ENCODE measurements around the gene KCNH5. TPM values are rescaled to one million over a fixed set of nuclear protein-coding genes. Genes with fewer than 3 reads are reported as not detected.
"Not testable (repeated sequence)": the region's sequence is repeated elsewhere in the genome, so short reads cannot be mapped to it uniquely, and the experiment has no call there.

The KCNH5 gene
- polyA plus RNA-seq, 4 donors: 0.15 to 0.29 (median 0.25) TPM

- DNase-seq (ENCODE audit: low read depth in 4 of 4, low spot score in 3 of 4): no peak
Measured at GRCh38 chr14:62896932-62897456, 148.3 kb downstream of the KCNH5 start.

DNA sequence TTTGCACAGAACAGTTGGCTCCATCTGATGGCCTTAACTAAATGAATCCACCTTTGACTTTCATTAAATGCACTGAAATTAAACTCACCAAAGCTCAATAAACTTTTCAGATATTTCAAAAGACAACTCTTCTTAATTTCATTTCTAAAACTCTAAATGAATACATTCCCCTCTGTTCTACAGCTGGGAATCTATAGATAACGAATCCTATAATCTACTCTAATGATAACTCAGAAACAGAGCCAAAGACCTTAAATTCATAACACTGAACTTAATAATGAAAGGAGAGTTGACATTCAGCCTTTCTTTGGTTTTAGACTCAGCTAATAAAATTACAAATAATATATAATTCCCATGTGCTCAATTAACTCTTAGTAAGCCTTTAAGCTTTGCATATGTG lies 150.5 kb downstream of the KCNH5 start:
- DNase-seq (ENCODE audit: low read depth in 4 of 4, low spot score in 3 of 4): no peak

GRCh38 chr14:62889364-62889763 lies 155.9 kb downstream of the KCNH5 start:
- DNase-seq (ENCODE audit: low read depth in 4 of 4, low spot score in 3 of 4): no peak

GRCh38 chr14:62886461-62886860 lies 158.8 kb downstream of the KCNH5 start:
- DNase-seq (ENCODE audit: low read depth in 4 of 4, low spot score in 3 of 4): no peak

DNA sequence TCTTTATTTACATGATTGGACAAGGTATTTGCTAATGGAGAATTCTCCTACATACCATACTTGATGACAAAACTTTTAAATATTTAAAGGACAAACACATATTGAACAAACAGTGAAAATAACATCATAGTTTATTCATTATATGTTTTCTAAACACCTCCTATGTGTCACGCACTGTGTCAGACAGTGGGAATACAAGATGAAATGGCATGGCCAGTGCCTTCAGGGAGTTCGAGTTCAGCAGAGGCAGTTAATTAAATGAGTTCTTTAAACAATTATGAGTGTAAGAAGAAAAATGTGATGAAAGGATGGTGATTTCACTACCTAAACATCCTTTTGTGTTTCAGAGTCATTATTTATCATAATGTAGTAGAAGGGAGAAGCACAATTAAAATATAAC lies 159.8 kb downstream of the KCNH5 start:
- DNase-seq (ENCODE audit: low read depth in 4 of 4, low spot score in 3 of 4): no peak

- no peak for DNase-seq (ENCODE audit: low read depth in 4 of 4, low spot score in 3 of 4)
Measured at GRCh38 chr14:62882967-62883366, 162.3 kb downstream of the KCNH5 start.

DNA sequence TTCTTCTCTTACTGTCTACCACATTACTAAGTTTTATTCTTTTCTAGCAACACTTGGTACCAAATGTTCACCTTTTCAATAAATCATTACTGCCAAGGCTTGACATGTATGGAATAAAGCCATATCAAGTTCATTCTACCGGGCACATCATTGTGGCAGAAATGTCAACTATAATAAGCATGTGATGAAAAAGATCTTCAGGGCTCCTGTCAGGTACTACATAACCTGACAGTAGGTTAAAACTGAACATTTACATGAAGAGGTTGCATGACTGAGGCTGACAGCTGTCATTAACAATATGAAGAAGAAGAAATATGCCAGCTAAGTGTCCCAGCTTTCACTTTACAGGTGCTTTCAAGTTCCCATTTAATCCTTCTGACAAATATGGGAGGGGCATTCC lies 178.9 kb downstream of the KCNH5 start:
- DNase-seq (ENCODE audit: low read depth in 4 of 4, low spot score in 3 of 4): no peak

GRCh38 chr14:62864588-62864987 lies 180.7 kb downstream of the KCNH5 start:
- DNase-seq (ENCODE audit: low read depth in 4 of 4, low spot score in 3 of 4): no peak

DNA sequence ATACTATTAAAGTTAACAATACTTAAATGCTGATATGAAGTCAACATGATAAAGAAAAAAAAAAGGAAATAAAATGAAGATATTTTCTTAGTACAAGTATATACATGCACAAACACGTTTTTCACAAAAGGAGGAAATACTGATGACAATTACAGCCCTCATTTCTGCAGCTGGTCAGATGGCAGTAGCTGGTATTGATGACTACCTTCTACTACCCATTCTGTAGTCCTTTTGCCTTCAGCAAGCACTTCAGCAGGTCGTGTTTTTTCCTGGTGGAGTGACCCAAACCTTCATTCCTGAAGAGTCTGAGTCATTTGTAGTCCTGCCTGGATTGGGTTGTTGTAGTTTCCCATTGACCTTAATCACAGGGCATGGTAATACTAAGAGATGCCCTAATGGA lies 187.2 kb downstream of the KCNH5 start:
- DNase-seq (ENCODE audit: low read depth in 4 of 4, low spot score in 3 of 4): not testable (repeated sequence)

DNA sequence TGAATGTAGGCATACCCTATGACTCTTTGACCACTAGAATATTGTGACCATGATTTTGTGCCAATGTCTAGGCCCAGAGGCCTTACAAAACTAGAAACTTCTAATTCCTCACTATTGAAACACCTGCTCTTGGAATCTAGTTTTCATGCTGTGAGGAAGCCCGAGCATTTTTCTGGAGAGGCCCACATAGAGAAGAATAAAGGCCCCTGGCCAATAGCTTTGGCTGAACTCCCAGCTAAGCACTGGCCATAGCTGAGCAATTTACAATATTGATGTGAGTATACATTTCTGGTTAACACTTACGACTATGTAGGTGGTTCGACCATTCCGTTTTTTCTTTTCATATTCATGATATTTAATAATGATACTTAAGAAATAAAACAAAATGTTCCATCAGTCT lies 190.3 kb downstream of the KCNH5 start:
- no peak for DNase-seq (ENCODE audit: low read depth in 4 of 4, low spot score in 3 of 4)

DNA sequence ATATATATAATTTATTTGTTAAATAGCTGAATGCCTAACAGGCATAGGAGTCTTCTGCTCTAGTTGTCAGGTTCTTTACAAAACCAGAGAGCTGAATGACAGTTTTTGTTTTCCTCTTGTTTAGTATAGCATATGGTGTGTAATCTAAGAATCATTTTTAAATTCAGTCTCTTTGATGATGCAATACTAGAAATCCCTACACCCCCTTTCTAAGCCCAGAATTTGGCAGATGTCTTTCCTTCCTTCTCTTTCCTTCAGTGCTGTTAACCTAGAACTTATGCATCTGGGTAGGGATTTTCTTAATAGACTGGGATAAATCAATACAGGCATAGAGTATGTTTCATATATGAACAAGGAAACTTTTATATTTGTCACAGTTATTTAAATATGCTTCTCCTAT lies 198.1 kb downstream of the KCNH5 start:
- DNase-seq (ENCODE audit: low read depth in 4 of 4, low spot score in 3 of 4): no peak

DNA sequence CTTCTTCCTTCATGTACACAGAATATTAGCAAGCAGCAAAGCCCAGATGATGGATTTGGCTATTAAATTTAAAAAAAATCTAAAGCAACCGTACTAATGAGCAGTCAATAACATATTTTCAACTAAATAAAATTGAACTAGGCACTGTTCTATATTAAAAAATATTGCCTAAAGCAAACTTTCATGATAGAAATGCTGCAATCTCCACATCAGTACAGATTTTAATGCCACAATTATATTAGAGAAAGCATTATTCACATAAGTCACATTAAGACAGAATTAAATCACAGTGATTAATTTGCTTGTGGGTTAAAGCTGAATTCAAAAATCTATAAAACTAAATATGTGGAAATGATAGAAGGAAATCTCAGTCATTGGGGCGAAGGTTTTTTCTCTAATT lies 200.7 kb downstream of the KCNH5 start:
- no peak for DNase-seq (ENCODE audit: low read depth in 4 of 4, low spot score in 3 of 4)

DNA sequence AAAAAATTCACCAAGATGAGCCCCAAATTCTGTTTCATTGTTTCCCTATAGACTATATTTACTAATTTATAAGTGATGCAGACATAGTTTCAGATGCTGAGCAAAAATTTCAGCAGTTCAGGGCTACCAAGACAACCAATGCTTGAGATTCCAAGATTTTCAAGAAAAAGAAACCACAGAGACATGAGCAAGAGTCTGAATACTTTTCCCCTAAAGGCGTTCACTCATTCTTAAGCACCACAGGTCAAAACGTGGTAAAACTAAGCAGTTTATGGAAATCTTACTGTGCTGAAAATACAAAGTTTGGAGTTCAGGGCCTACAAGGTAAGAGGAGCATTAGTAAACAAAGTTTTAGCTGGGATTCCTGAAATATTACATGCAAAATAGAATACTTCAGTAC lies 221.2 kb downstream of the KCNH5 start:
- no peak for DNase-seq (ENCODE audit: low read depth in 4 of 4, low spot score in 3 of 4)

- DNase-seq (ENCODE audit: low read depth in 4 of 4, low spot score in 3 of 4): no peak
Measured at GRCh38 chr14:62819931-62820330, 225.3 kb downstream of the KCNH5 start.

GRCh38 chr14:62807636-62808035 lies 237.6 kb downstream of the KCNH5 start:
- DNase-seq (ENCODE audit: low read depth in 4 of 4, low spot score in 3 of 4): no peak

DNA sequence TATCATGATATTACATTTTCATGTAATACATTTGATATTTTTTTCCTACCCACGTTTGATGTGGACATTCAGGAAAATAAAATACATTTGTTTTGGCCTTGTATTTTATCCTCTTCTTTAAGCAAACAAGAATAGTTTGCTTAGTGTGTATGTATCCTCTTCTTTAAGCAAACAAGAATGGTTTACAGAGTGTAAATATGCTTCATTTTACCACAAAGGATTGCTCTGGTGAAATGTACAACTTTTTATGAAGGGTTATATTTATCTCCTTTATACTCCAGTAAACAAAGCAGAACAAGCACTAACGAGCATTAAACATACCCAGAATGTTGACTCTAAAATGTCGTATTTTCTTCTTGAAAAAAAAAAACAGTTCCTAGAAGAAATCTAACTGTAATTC lies 244.7 kb downstream of the KCNH5 start:
- DNase-seq (ENCODE audit: low read depth in 4 of 4, low spot score in 3 of 4): no peak

DNA sequence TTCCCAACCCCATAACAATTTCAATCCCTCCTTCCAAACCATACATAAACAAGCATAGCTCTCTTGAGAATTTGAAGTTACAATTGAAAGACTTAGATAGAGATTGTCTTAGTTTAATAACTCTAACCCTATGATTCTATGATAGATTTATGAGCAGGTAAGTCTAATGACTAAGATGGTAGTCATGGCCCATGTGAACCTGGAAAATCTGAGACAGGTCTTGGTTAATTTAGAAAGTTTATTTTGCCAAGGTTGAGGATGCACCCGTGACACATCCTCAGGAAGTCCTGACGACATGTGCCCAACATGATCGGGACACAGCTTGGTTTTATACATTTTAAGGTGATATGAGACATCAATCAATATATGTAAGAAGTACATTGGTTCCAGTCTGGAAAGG lies 248.8 kb downstream of the KCNH5 start:
- DNase-seq (ENCODE audit: low read depth in 4 of 4, low spot score in 3 of 4): no peak

DNA sequence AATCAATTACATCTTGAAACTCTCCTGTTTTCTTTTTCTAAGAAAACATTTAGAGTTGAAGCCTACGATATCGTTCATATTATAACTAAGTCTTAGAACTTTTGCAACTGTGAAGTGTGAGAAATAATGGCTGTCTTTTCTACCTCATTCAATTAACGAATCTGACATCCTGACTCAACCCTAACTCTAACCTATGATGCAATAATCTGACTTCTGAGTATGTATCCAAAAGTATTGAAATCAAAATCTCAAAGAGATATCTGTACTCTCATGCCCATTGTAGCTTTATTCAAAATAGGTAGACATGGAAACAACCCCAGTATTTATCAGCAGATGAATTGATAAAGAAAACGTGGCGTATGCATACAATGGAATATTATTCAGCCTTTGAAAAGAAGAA lies 252.7 kb downstream of the KCNH5 start:
- no peak for DNase-seq (ENCODE audit: low read depth in 4 of 4, low spot score in 3 of 4)

- DNase-seq (ENCODE audit: low read depth in 4 of 4, low spot score in 3 of 4): not testable (repeated sequence)
Measured at GRCh38 chr14:62781328-62781727, 263.9 kb downstream of the KCNH5 start.

DNA sequence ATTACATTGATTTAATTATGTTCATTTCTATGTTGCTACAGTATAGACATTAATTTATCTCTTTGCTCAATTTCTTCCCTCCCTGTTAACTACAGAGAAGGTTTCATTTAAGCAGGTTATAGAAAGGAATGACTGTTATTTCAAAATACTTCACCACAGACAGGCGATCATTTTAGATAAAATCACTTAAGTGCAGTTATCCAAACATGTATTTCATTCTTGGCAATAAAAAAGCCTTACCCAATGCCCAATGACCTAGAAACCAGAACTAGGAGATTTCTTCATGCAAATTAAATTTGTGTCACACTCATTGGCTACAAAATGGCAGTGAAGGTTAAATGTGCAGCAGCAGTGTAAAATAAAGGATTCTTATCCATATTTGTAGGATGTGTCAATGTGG lies 266.4 kb downstream of the KCNH5 start:
- DNase-seq (ENCODE audit: low read depth in 4 of 4, low spot score in 3 of 4): no peak

DNA sequence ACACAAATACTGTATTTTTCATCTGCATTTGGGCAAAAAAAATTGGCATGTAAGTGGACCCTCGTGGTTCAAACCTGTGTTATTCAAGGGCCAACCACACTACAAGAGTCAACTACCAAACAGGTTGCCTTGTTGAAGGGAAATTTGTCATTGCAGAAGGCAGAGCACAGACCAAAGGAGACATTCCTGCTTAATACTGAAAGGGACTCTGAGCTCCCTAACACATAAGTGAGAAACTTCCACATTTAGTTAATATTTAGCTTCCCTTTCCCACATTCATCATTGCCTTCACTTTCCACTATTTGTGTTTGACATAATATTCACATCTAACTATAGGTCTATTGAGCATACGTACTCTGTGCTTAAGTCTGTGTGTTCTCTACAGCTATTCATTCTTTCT lies 266.9 kb downstream of the KCNH5 start:
- DNase-seq (ENCODE audit: low read depth in 4 of 4, low spot score in 3 of 4): no peak

DNA sequence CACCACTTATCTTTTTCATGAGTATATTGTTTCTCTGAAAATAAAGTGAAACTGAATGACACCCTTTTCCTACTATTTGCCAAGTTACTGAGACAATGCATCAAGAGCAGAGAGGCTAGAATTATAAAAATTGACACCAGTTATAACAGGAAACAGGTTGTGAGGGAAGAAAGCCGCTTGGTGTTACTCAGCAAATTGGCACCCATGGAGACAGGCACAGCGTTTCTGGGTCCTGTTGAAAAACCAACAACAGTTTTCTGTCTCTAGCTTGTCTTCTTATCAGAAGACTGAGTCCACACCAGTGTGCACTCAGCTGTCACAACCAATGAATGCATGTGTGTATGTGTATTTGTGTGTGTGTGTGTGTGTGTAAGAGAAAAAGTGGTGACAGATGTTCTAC lies 267.7 kb downstream of the KCNH5 start:
- DNase-seq (ENCODE audit: low read depth in 4 of 4, low spot score in 3 of 4): no peak

- DNase-seq (ENCODE audit: low read depth in 4 of 4, low spot score in 3 of 4): no peak
Measured at GRCh38 chr14:62776300-62776699, 269.0 kb downstream of the KCNH5 start.

GRCh38 chr14:62768753-62769152 lies 276.5 kb downstream of the KCNH5 start:
- DNase-seq (ENCODE audit: low read depth in 4 of 4, low spot score in 3 of 4): no peak
